ENCODE data around the gene UNC13B. TPM values are rescaled to one million over a fixed set of nuclear protein-coding genes. Genes with fewer than 3 reads are reported as not detected.

UNC13B gene
- total and polyA plus RNA-seq, 2 of the 8 experiments (the other 6 are each of a cell fraction or from before 2014, with no cell fraction given): 23.1 to 51.7 TPM

DNA sequence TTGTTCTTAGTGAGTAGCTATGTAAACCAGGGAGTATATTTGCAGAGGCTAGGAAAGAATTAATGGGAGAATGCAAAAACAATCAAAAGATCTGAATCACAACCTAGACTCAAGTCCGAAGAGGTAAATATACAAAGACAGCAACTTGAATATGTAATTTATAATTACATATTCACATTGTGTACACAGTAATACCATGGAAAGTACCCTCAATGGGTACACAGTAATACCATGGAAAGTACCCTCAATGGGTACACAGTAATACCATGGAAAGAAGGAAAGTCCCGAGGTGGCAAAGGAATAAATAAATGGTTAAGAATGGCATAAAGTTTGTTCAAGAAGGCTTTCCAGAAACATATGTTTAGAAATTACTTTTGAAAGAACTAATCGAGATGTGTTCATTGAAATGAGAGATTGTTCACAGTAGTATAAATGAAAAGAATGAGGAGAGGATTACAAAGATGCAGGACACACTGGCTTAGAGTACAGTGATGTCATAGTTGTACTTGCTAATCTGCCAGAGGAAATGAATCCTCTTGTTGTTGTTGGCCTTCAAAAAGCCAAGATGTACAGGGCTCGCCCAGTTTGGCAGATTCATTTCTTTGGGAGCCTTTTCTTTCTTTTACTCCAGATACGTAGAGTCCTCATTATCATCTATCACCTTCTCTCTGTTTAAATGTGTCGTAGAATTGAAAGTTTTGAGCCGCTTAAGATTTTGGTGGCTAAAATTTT lies 116.0 kb downstream of the UNC13B start:
- no peak overlapping the region for H2BK12ac ChIP-seq (ENCODE audit: low read depth, low read length)
- no peaks in the 10 kb centered on the region for H3K79me1 ChIP-seq (ENCODE audit: low read depth, low read length)
- H3K36me3 ChIP-seq (ENCODE audit: control insufficient read depth in 2 of 4, insufficient read depth in 4 of 4, low read length in 3 of 4): no peaks in the 10 kb centered on the region
- no peak overlapping the region for H3K27ac ChIP-seq (ENCODE audit: low read depth, low read length)
- no peaks in the 10 kb centered on the region for H4K20me1 ChIP-seq (replicated peaks in 1 of 2; ENCODE audit: control insufficient read depth in 1 of 2, insufficient read depth in 2 of 2, low read length in 2 of 2)
- no peak overlapping the region for H3K4me3 ChIP-seq (ENCODE audit: extremely low read depth in 1 of 4, insufficient read depth in 2 of 4, low read depth in 3 of 4, low read length in 4 of 4)
- H3K4ac ChIP-seq (replicated peaks; ENCODE audit: insufficient read length, low read depth, low read length): no peak overlapping the region
- H3K14ac ChIP-seq (ENCODE audit: insufficient read length): no peak overlapping the region
- no peak overlapping the region for H2AK5ac ChIP-seq (ENCODE audit: low read depth, low read length)
- 84% methylated on average over 7 of the region's 7 CpGs; no CpG with 5 or more reads in 1 of the 2 experiments for WGBS, 2 experiments (ENCODE audit: extremely low coverage in 1 of 2, insufficient coverage in 1 of 2, insufficient read length in 1 of 2, insufficient replicate concordance in 2 of 2, low coverage in 1 of 2, low lambda C conversion rate in 2 of 2, missing lambda C conversion rate in 1 of 2)
- no peak overlapping the region for H4K5ac ChIP-seq (ENCODE audit: insufficient read length, low read depth, low read length)
- no peak overlapping the region for H3K18ac ChIP-seq (ENCODE audit: extremely low read depth, low read length)
- no peak overlapping the region for H4K91ac ChIP-seq (replicated peaks; ENCODE audit: insufficient read length, low read length)
- H2BK20ac ChIP-seq (ENCODE audit: low read length): no peak overlapping the region
- H2BK5ac ChIP-seq (ENCODE audit: low read depth, low read length): no peak overlapping the region
- no peaks in the 10 kb centered on the region for H3K23me2 ChIP-seq (ENCODE audit: low read depth, low read length)
- H2BK15ac ChIP-seq (ENCODE audit: low read length): no peak overlapping the region
- DNase-seq (ENCODE audit: low read depth in 1 of 2, low spot score in 2 of 2) (no peak), FAIRE-seq (no peak)
- no peak overlapping the region for H4K8ac ChIP-seq (ENCODE audit: extremely low read depth, insufficient read depth, low read length)
- no peak overlapping the region for H3K9ac ChIP-seq (replicated peaks in 1 of 4; ENCODE audit: extremely low read depth in 1 of 4, low read depth in 3 of 4, low read length in 3 of 4)
- ChIA-PET POLR2A (ENCODE audit: partially characterized antibody) (no interaction called here), CTCF (ENCODE audit: partially characterized antibody) (interaction anchor here (0.9 to 1.0 kb wide), 2 partner anchors 19 to 138 kb away, joined by 3 to 5 read pairs; no protein-coding TSS in a partner anchor)
- H3K27me3 ChIP-seq (replicated peaks in 1 of 4; ENCODE audit: control insufficient read depth in 3 of 4, extremely low read depth in 1 of 4, insufficient read depth in 3 of 4, low read length in 3 of 4): no peaks in the 10 kb centered on the region
- no peaks in the 10 kb centered on the region for H3K4me1 ChIP-seq (replicated peaks in 1 of 4; ENCODE audit: control insufficient read depth in 3 of 4, insufficient read depth in 4 of 4, low read length in 3 of 4)
- no peak overlapping the region for H3K4me2 ChIP-seq (ENCODE audit: insufficient read depth in 1 of 2, low read depth in 2 of 2, low read length in 2 of 2)
- H2AFZ ChIP-seq (ENCODE audit: low read length): no peak overlapping the region
- TF ChIP-seq TAF7 (optimal IDR thresholded peaks at IDR 0.05; ENCODE audit: borderline replicate concordance, low read depth, low read length): no peak
- no peak overlapping the region for H2BK120ac ChIP-seq (replicated peaks; ENCODE audit: low read depth, low read length)
- H3K56ac ChIP-seq (replicated peaks; ENCODE audit: insufficient read length, low read depth, low read length): no peak overlapping the region
- no peak overlapping the region for H3K23ac ChIP-seq (ENCODE audit: insufficient read length)
- no peaks in the 10 kb centered on the region for H3K9me3 ChIP-seq (ENCODE audit: insufficient read depth in 2 of 2, low read depth in 1 of 2, low read length in 1 of 2)
- H3K79me2 ChIP-seq (ENCODE audit: control insufficient read depth in 1 of 2, insufficient read depth in 2 of 2, low read length in 2 of 2): no peaks in the 10 kb centered on the region
